Panc1 (cell line): ENCODE results near the gene TBC1D22B. TPM values are rescaled to one million over a fixed set of nuclear protein-coding genes. Genes with fewer than 3 reads are reported as not detected.

ENCODE experiments used
- ATAC-seq: fragments of 200-7000 bp; cut with Tn5 transposase; 2 replicates; pipeline ENCODE4 v1.9.1; 2020; ENCODE audit warnings: mild to moderate bottlenecking, moderate library complexity
- BruUV-seq: library from RNA; stranded (reverse); fragments of 400-500 nt; replicated peaks from 2 replicates; lab custom pipeline; 2021; lab: Mats Ljungman, UMichigan
- CTCF ChIA-PET: fragments of 300-600 bp; sonication (Branson Sonifier 250); formaldehyde crosslinking; loops from one replicate; lab custom pipeline; 2022; ENCODE audit warnings: antibody characterized with exemption; lab: Charles Lee
- POLR2A ChIA-PET: fragments of 300-600 bp; sonication (Branson Sonifier 250); formaldehyde crosslinking; loops from one replicate; lab custom pipeline; 2022; ENCODE audit warnings: antibody characterized with exemption; lab: Charles Lee
- DNase-seq: peaks from one replicate; pipeline ENCODE4 v3.0.0-alpha.2; 2010; ENCODE audit warnings: low read depth, low spot score
- H3K27ac ChIP-seq: 2 replicates; pipeline ENCODE4 v1.5.1; 2011; ENCODE audit warnings: mild to moderate bottlenecking, low read length, inconsistent platforms
- H3K27me3 ChIP-seq: fragments of 200-500 bp; sonication (Bioruptor generic); 2 replicates; pipeline ENCODE4 v1.6.0; 2014; ENCODE audit warnings: low read length, inconsistent platforms; ENCODE audit not compliant: control insufficient read depth, insufficient read depth
- H3K36me3 ChIP-seq: fragments of 200-500 bp; sonication (Bioruptor generic); 2 replicates; pipeline ENCODE4 v1.5.1; 2014; ENCODE audit warnings: inconsistent platforms, mild to moderate bottlenecking, low read length, moderate library complexity; ENCODE audit not compliant: control insufficient read depth, insufficient read depth
- H3K4me1 ChIP-seq: 2 replicates; pipeline ENCODE4 v1.5.1; 2011; ENCODE audit warnings: inconsistent platforms, mild to moderate bottlenecking, low read length, moderate library complexity; ENCODE audit not compliant: control insufficient read depth, insufficient read depth
- H3K4me3 ChIP-seq, 2 experiments: 2 replicates each; pipeline ENCODE4 v1.5.1; 2011 to 2012; ENCODE audit warnings: low read depth in 2 of 2, low read length in 2 of 2, mild to moderate bottlenecking in 2 of 2, inconsistent platforms in 1 of 2, moderate library complexity in 1 of 2
- H3K9me3 ChIP-seq: fragments of 200-500 bp; sonication (Bioruptor generic); 2 replicates; pipeline ENCODE4 v1.5.1; 2014; ENCODE audit warnings: low read depth, mild to moderate bottlenecking, inconsistent platforms, low read length, moderate library complexity; ENCODE audit not compliant: control insufficient read depth, insufficient read depth
- POLR2AphosphoS5 ChIP-seq: IDR thresholded peaks from 2 replicates; pipeline ENCODE4 v1.6.1; 2012; ENCODE audit warnings: mild to moderate bottlenecking, low read depth, low read length, moderate library complexity
- TCF7L2 ChIP-seq: IDR thresholded peaks from 2 replicates; pipeline ENCODE4 v1.6.1; 2011; ENCODE audit warnings: mild to moderate bottlenecking, low read depth, low read length, inconsistent platforms
- in situ Hi-C: cut with HindIII; loops from 2 replicates; pipeline ENCODE4 v1.10.0; 2016; ENCODE audit warnings: low sequenced_read_pairs, low pct_unique_long_range_greater_than_20kb
- intact Hi-C: fragments of 100-400 bp; cut with micrococcal nuclease; formaldehyde crosslinking; loops from one replicate; pipeline ENCODE4 v1.10.0; 2022; ENCODE audit not compliant: unreplicated experiment
- total RNA-seq: library from RNA; stranded (reverse); gene quantifications from one replicate; pipeline ENCODE4 v1.2.1, GENCODE V29; 2021; ENCODE audit not compliant: unreplicated experiment
- TF ChIP-seq, protein P1 (sequence below): fragments of 450-650 bp; IDR thresholded peaks from 2 replicates; pipeline ENCODE4 v1.5.1; 2017; ENCODE audit warnings: mild to moderate bottlenecking
- TF ChIP-seq, protein P2 (sequence below), 2 experiments: IDR thresholded peaks; 2 replicates each; pipeline ENCODE4 v1.6.1; 2011 to 2012; ENCODE audit warnings: low read depth in 2 of 2, control low read depth in 1 of 2, low read length in 1 of 2, mild to moderate bottlenecking in 1 of 2, moderate library complexity in 1 of 2; ENCODE audit not compliant: insufficient read depth in 1 of 2

TBC1D22B gene
- total RNA-seq, 1 experiment from 2014 or later, result 13.0 TPM

DNA sequence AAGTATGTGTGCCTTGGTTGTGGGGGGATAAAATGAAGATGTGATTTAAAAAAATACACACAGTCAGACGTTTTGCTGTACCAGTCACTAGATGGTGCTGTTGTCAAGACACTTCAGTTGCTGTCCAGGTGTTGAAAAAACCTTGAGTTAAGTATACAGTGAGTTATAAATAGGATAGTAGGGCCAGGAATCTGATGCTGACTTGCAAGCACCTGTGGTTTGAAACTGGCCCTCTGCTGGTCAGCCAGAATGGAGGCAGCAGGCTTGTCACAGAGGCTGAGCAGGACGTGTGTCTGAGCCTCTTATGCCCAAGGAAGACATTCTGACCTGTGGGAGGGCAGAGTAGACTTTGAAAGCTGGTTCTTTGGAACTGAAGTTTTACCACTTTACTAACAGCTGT is 124.0 kb downstream of the TBC1D22B start:
- ChIA-PET CTCF (interaction anchor here (0.6 to 0.7 kb wide), 2 partner anchors 15 to 311 kb away, joined by 3 to 4 read pairs; no protein-coding TSS in a partner anchor), POLR2A (no interaction called here)
- TF ChIP-seq POLR2AphosphoS5 (no peak), TCF7L2 (no peak)
- TF ChIP-seq, protein P1, sequence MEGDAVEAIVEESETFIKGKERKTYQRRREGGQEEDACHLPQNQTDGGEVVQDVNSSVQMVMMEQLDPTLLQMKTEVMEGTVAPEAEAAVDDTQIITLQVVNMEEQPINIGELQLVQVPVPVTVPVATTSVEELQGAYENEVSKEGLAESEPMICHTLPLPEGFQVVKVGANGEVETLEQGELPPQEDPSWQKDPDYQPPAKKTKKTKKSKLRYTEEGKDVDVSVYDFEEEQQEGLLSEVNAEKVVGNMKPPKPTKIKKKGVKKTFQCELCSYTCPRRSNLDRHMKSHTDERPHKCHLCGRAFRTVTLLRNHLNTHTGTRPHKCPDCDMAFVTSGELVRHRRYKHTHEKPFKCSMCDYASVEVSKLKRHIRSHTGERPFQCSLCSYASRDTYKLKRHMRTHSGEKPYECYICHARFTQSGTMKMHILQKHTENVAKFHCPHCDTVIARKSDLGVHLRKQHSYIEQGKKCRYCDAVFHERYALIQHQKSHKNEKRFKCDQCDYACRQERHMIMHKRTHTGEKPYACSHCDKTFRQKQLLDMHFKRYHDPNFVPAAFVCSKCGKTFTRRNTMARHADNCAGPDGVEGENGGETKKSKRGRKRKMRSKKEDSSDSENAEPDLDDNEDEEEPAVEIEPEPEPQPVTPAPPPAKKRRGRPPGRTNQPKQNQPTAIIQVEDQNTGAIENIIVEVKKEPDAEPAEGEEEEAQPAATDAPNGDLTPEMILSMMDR, result peak; percentile 82
- TF ChIP-seq, protein P2, sequence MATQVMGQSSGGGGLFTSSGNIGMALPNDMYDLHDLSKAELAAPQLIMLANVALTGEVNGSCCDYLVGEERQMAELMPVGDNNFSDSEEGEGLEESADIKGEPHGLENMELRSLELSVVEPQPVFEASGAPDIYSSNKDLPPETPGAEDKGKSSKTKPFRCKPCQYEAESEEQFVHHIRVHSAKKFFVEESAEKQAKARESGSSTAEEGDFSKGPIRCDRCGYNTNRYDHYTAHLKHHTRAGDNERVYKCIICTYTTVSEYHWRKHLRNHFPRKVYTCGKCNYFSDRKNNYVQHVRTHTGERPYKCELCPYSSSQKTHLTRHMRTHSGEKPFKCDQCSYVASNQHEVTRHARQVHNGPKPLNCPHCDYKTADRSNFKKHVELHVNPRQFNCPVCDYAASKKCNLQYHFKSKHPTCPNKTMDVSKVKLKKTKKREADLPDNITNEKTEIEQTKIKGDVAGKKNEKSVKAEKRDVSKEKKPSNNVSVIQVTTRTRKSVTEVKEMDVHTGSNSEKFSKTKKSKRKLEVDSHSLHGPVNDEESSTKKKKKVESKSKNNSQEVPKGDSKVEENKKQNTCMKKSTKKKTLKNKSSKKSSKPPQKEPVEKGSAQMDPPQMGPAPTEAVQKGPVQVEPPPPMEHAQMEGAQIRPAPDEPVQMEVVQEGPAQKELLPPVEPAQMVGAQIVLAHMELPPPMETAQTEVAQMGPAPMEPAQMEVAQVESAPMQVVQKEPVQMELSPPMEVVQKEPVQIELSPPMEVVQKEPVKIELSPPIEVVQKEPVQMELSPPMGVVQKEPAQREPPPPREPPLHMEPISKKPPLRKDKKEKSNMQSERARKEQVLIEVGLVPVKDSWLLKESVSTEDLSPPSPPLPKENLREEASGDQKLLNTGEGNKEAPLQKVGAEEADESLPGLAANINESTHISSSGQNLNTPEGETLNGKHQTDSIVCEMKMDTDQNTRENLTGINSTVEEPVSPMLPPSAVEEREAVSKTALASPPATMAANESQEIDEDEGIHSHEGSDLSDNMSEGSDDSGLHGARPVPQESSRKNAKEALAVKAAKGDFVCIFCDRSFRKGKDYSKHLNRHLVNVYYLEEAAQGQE (IDR thresholded peaks at IDR 0.05; ENCODE audit: insufficient read depth in 1 of 2, low read depth in 2 of 2, low read length in 1 of 2), result peak in 1 of 2 experiments; percentile 67; a peak in 1 of 4 replicates
- DNase-seq (peak; percentile 46), ATAC-seq (peak; percentile 83)
- TSS peak; percentile 61 for BruUV-seq
- H3K4me1 ChIP-seq, result no peaks in the 10 kb centered on the region
- H3K9me3 ChIP-seq, result no peaks in the 10 kb centered on the region
- in situ Hi-C loops (no loop called here), intact Hi-C loops (no loop called here)
- H3K27me3 ChIP-seq, result no peaks in the 10 kb centered on the region
- H3K4me3 ChIP-seq, result no peak overlapping the region
- no peak overlapping the region for H3K27ac ChIP-seq
- no peaks in the 10 kb centered on the region; the same call in 1 of the 2 replicates for H3K36me3 ChIP-seq

Other genes with a start within 250 kb of the TBC1D22B start
- 42.1 TPM for gene PIM1, start 87.6 kb upstream of the TBC1D22B start, total RNA-seq
- gene TMEM217, start 372 bp downstream of the TBC1D22B start, total RNA-seq, result 4.0 TPM
- gene RNF8, start 96.2 kb downstream of the TBC1D22B start, total RNA-seq, result 21.1 TPM
- 37.7 TPM for gene CMTR1, start 175.4 kb downstream of the TBC1D22B start, total RNA-seq
- 57.6 TPM for gene CCDC167, start 242.1 kb downstream of the TBC1D22B start, total RNA-seq